ENCODE measurements around the gene MBNL1. TPM values are rescaled to one million over a fixed set of nuclear protein-coding genes. Genes with fewer than 3 reads are reported as not detected.

The MBNL1 gene
- polyA plus RNA-seq, 3 donors, result 190 to 204 (median 191) TPM

- Mint-ChIP-seq H3K9me3 (no peaks in the 10 kb centered on the region), H3K4me1 (peaks cover 29% of the 10 kb centered on the region), H3K27ac (peak overlapping the region in 5 of 7 donors; percentile 40 to 84 (median 62)), H3K27me3 (ENCODE audit: low read depth in 3 of 3) (no peaks in the 10 kb centered on the region), H3K36me3 (peaks cover 20 to 33% of the 10 kb centered on the region in 2 donors), H3K4me3 (peak overlapping the region in 1 of 2 donors; percentile 35)
- H3K4me1 ChIP-seq (ENCODE audit: control insufficient read depth in 1 of 2, insufficient read depth in 2 of 2, low read length in 2 of 2), result peaks cover 21 to 43% of the 10 kb centered on the region in 2 donors
- no peak overlapping the region for H3K9ac ChIP-seq (ENCODE audit: insufficient read depth, low read length, poor library complexity, severe bottlenecking)
- peaks cover 99% of the 10 kb centered on the region for H4K20me1 ChIP-seq (ENCODE audit: insufficient read depth, low read length)
- no peak for TF ChIP-seq CTCF (IDR thresholded peaks at IDR 0.05)
- H2AFZ ChIP-seq (ENCODE audit: insufficient read depth, low read depth, low read length, poor library complexity, severe bottlenecking), result no peak overlapping the region
- intact Hi-C loops (cut with micrococcal nuclease), result no loop called here
- H3K36me3 ChIP-seq (replicated peaks in 1 of 2; ENCODE audit: control insufficient read depth in 1 of 2, insufficient read depth in 2 of 2, low read length in 2 of 2), result peaks cover 21 to 37% of the 10 kb centered on the region in 2 donors
- H3K9me3 ChIP-seq (replicated peaks in 1 of 2; ENCODE audit: control insufficient read depth in 1 of 2, insufficient read depth in 1 of 2, low read length in 2 of 2), result no peaks in the 10 kb centered on the region
- peak overlapping the region in 1 of 2 donors; percentile 60 for H3K27ac ChIP-seq (ENCODE audit: low read depth in 1 of 2, low read length in 2 of 2)
- no peaks in the 10 kb centered on the region for H3K27me3 ChIP-seq (ENCODE audit: control insufficient read depth in 2 of 2, insufficient read depth in 2 of 2, low read length in 2 of 2)
- whole genome bisulfite sequencing (ENCODE audit: insufficient coverage), result no CpG with 5 or more reads among the region's 1 CpG
- H3K79me2 ChIP-seq (ENCODE audit: insufficient read depth, low read length), result peaks cover 99% of the 10 kb centered on the region
- peak in 1 of 3 donors; percentile 40 for DNase-seq
- no peak overlapping the region for H3K4me3 ChIP-seq (replicated peaks in 1 of 3; ENCODE audit: low read depth in 2 of 3, low read length in 3 of 3)
- H3K4me2 ChIP-seq (replicated peaks; ENCODE audit: extremely low read depth, low read length, poor library complexity, severe bottlenecking), result peak overlapping the region; percentile 33
Observed at GRCh38 chr3:152345233-152345632, 76.5 kb downstream of the MBNL1 start.

GRCh38 chr3:152346058-152346457 lies 77.3 kb downstream of the MBNL1 start:
- Histone ChIP-seq H3K4me2 (replicated peaks; ENCODE audit: extremely low read depth, low read length, poor library complexity, severe bottlenecking) (no peak overlapping the region), H2AFZ (ENCODE audit: insufficient read depth, low read depth, low read length, poor library complexity, severe bottlenecking) (no peak overlapping the region), H3K9me3 (replicated peaks in 1 of 2; ENCODE audit: control insufficient read depth in 1 of 2, insufficient read depth in 1 of 2, low read length in 2 of 2) (no peaks in the 10 kb centered on the region), H3K27ac (ENCODE audit: low read depth in 1 of 2, low read length in 2 of 2) (peak overlapping the region in 1 of 2 donors; percentile 60), H3K9ac (ENCODE audit: insufficient read depth, low read length, poor library complexity, severe bottlenecking) (no peak overlapping the region), H4K20me1 (ENCODE audit: insufficient read depth, low read length) (peaks cover 99% of the 10 kb centered on the region), H3K4me3 (replicated peaks in 1 of 3; ENCODE audit: low read depth in 2 of 3, low read length in 3 of 3) (no peak overlapping the region), H3K4me1 (ENCODE audit: control insufficient read depth in 1 of 2, insufficient read depth in 2 of 2, low read length in 2 of 2) (peaks cover 21 to 43% of the 10 kb centered on the region in 2 donors), H3K36me3 (replicated peaks in 1 of 2; ENCODE audit: control insufficient read depth in 1 of 2, insufficient read depth in 2 of 2, low read length in 2 of 2) (peaks cover 17 to 29% of the 10 kb centered on the region in 2 donors), H3K27me3 (ENCODE audit: control insufficient read depth in 2 of 2, insufficient read depth in 2 of 2, low read length in 2 of 2) (no peaks in the 10 kb centered on the region), H3K79me2 (ENCODE audit: insufficient read depth, low read length) (peaks cover 99% of the 10 kb centered on the region)
- Mint-ChIP-seq H3K27me3 (ENCODE audit: low read depth in 3 of 3) (no peaks in the 10 kb centered on the region), H3K27ac (peak overlapping the region in 2 of 7 donors; percentile 13 to 64), H3K9me3 (no peaks in the 10 kb centered on the region), H3K4me1 (peaks cover 29% of the 10 kb centered on the region), H3K36me3 (peaks cover 15 to 26% of the 10 kb centered on the region in 2 donors), H3K4me3 (no peak overlapping the region)
- DNase-seq, result no peak
- no peak for TF ChIP-seq CTCF (IDR thresholded peaks at IDR 0.05)
- intact Hi-C loops (cut with micrococcal nuclease), result no loop called here
- 100% methylated on average over 1 of the region's 4 CpGs for WGBS (ENCODE audit: insufficient coverage)
